ENCODE data around the gene FUOM.
"Not testable (repeated sequence)": the region's sequence is repeated elsewhere in the genome, so short reads cannot be mapped to it uniquely, and the experiment has no call there.

The FUOM gene

DNA sequence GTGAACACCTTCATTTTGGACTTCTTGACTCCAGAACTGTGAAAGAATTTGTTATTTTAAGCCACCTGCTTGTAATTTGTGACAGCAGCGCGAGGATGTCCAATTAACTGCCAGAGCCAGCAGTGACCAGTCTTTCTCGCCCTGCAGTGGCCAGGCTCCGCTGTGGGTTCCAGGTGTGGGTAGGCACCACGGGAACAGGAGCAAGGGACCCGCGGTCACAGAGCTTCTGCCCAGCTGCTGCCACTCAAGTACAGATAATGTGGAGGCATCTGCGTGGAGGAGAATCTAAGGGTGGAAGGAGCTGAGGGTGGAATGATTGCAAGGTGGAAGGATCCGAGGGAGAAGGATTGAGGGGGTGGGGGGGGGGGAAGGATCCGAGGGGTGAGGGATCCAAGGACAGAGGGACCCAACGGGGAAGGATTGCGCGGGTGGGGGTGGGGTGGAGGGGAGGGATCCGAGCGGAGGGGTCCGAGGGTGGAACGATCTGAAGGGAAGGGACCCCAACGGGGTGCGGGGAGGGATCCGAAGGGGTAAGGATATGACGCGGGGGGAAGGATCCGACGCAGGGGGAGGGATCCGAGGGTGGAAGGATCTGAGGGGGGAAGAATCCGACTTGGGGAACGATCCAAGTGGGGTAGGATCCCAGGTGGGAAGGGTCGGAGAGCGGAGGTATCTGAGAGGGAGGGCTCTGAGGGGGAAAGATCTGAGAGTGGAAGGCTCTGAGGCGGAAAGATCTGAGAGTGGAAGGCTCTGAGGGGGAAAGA lies 24.7 kb downstream of the FUOM start:
- no peak for DNase-seq (ENCODE audit: low read depth, low spot score)

DNA sequence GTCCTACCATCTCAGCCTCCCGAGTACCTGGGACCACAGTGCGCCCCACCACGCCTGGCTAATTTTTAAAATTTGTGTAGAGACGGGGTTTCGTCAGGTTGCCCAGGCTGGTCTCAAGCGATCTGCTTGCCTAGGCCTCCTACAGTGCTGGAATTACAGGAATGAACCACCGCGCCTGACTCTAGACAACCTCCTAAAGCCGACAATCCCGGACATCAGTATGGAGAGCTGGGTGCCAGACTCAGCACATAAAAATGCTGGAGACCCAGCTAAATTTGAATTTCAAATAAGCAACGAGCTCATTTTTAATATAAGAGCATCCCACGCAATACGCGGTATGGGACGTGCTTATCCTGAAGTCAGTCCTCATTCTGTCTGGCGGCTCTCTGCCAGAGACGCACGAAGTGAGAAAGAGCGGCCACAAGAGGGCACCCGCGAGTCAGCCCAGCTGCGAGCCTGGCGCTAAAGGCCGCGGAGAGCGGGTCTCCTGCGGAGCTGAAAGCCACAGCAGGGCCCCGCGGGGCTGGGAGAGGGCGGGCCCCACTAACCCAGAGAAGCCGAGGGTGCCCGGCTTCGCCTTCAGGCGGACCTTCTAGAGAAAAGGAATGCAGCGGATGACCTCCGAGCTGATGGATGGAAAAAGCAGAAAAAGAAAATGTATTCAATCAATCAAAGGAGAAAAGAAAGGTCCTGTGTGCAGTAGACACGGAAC lies 28.2 kb downstream of the FUOM start:
- peak; percentile 75 for DNase-seq (ENCODE audit: low read depth, low spot score)

- no peak for DNase-seq (ENCODE audit: low read depth, low spot score)
Measured at GRCh38 chr10:133328358-133329343, 29.2 kb downstream of the FUOM start.

DNA sequence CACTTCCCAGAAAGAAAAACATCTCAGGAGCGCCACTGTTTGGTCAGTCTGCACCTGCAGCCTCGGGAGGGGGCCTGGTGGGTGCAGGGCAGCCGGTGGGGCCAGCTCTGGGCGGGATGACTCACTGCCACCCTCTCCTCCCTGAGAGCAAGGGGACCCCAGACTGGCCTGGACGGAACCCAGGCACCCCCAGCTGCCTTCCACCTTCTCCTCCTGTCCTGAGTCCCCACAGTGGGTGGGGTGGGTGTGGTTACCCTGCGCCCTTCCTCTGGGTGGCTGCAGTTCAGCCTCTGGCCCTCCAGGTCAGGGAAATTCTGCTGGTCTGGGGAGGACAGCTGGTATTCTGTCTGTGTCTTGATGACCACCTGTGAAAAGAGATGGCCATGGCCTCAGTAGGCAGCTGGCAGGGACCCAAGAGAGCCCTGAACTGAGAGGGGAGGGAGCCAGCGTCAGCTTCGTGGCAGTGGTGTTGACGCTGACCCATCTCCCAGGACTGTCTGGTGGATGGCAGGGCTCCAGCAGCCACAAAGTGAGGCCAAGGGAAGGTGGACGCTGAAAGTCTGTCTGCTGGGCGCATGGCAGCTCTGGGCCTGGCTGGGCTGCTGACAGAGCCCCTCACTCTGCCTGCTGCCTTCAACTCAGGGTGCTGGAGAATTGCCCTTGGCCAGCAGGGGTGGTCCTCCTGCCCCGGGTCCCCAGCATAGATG lies 30.0 kb downstream of the FUOM start:
- no peak for DNase-seq (ENCODE audit: low read depth, low spot score)

GRCh38 chr10:133326745-133327650 lies 30.8 kb downstream of the FUOM start:
- DNase-seq (ENCODE audit: low read depth, low spot score) = no peak

DNA sequence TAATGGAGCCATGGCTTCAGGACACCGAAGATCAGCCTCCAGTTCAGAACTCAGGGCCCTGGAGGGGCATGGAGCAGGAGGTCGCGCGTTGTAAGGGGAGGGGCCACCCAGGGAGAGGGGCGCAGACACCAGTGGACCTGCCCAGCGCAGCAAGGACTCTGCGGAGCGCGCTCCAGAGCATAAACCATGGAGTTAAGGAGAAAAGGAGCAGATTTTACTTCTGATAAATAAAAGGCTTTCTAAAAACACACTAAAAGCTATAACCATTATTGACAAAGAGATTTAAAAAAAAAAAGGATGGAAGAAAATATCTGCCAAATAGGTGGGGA lies 31.6 kb downstream of the FUOM start:
- DNase-seq (ENCODE audit: low read depth, low spot score) = no peak

- DNase-seq (ENCODE audit: low read depth, low spot score) = no peak
Measured at GRCh38 chr10:133325440-133326222, 32.2 kb downstream of the FUOM start.

GRCh38 chr10:133324857-133325260 lies 33.0 kb downstream of the FUOM start:
- DNase-seq (ENCODE audit: low read depth, low spot score) = no peak

DNA sequence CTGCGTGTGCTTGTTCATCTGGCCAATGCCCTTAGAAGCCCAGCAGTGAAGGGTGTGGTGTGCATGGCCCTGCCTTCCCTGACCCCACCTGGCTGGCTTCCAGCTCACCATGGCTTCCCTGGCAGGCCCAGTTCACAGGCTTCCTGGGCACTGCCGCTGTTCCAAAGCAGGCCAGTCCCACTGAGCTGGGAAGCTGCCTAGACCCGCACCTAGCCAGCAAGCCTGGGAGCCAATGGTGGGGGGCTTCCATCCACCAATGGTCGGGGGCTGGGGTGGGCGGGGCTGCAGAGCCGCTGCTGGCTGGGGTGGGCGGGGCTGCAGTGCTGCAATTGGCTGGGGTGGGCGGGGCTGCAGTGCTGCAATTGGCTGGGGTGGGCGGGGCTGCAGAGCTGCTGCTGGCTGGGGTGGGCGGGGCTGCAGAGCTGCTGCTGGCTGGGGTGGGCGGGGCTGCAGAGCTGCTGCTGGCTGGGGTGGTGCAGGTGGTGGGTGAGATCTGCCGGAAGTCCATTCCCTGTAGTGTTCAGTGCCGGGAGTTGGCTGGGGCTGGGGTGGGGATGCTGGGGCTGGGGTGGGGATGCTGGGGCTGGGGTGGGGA lies 33.5 kb downstream of the FUOM start:
- no peak for DNase-seq (ENCODE audit: low read depth, low spot score)

GRCh38 chr10:133322064-133322709 lies 35.6 kb downstream of the FUOM start:
- DNase-seq (ENCODE audit: low read depth, low spot score) = not testable (repeated sequence)

DNA sequence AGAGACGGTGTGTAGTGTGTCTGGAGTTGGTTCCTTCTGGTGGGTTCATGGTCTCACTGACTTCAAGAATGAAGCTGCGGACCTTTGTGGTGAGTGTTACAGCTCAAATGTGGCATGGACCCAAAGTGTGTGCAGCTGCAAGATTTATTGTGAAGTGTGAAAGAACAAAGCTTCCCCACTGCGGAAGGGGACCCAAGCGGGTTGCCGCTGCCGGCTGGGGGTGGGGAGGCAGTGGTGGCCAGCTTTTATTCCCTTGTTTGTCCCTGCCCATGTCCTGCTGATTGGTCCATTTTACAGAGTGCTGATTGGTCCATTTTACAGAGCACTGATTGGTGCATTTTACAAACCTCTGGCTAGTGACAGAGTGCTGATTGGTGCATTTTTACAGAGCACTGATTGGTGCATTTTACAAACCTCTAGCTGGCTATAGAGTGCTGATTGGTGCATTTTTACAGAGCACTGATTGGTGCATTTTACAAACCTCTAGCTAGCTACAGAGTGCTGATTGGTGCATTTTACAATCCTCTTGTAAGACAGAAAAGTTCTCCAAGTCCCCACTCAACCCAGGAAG lies 36.9 kb downstream of the FUOM start:
- DNase-seq (ENCODE audit: low read depth, low spot score) = not testable (repeated sequence)

DNA sequence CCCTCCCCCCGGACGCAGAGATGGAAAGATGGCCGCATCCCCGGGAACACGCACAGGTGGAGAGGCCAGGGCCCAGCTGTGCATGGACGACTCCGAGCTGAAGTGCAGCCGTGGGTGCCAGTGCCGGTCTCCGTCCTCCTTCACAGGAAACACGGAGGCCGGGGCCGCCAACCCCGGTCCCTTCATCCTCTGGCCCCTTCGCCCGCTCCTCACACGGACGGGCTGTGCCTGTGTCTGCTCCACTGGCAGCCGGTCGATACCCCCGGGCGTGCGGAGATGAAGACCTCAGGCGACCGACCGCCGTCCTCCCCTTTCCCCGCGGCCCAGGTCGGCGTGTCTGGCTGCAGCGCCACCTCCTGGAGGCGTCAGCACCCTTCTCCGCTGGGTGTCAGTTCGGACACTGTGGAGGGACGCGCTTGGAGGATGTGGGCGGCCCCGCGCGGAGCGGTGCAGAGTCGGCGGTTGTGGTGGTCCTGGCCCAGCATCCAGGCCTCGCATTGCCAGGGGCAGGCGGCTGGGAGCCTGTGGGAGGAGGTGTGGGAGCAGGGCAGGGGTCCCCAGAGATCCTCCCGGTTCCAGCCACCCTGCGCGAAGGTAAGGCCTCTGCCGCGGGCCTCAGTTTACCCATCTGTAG lies 39.2 kb downstream of the FUOM start:
- DNase-seq (ENCODE audit: low read depth, low spot score) = no peak

GRCh38 chr10:133316732-133317131 lies 41.1 kb downstream of the FUOM start:
- DNase-seq (ENCODE audit: low read depth, low spot score) = no peak

- DNase-seq (ENCODE audit: low read depth, low spot score) = no peak
Measured at GRCh38 chr10:133316266-133316665, 41.6 kb downstream of the FUOM start.

GRCh38 chr10:133315847-133316246 lies 42.0 kb downstream of the FUOM start:
- no peak for DNase-seq (ENCODE audit: low read depth, low spot score)

DNA sequence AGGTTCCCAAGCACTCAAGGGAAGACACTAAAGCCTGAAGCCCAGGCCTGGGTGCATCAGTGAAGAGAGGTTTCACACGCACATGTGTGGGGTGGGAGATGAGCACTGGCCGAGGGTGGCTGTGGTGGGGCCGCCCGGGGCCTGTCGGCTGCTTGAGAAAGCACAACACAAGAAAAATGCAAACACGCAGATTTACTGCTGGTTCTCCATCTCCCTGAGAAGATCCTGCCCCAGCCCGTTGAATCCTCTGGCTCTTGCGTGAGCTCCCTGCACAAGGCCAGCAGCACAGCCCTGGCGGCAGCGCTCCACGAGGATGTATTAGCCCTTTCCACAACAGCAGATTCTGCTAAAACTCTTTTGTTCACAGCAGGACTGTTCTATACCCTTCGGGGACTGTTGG lies 42.9 kb downstream of the FUOM start:
- no peak for DNase-seq (ENCODE audit: low read depth, low spot score)

DNA sequence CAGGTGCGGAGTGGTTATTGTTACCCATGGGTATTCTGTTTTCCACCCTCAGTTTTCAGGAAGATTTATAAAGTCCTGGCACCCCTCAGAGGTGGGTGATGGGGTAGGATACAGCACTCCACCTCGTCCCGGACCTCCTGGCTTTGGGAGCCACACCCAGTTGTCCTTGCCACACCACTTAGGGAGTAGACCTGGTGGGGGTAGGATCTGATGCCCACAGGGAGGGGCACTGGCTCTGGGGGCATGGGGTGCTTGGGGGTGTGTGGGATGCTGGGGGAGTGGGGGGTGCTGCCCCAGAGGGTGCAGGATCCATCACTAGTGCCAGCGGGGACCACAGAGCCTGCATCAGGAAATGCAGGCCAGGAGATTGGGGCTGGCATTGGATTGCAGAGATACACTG lies 44.6 kb downstream of the FUOM start:
- DNase-seq (ENCODE audit: low read depth, low spot score) = no peak

- no peak for DNase-seq (ENCODE audit: low read depth, low spot score)
Measured at GRCh38 chr10:133312769-133313145, 45.1 kb downstream of the FUOM start.

Measured in activated naive CD8-positive, alpha-beta T cell treated with anti-CD3 and anti-CD28 coated beads, Interleukin-2, amount 50 U/mL, for 16 hours (primary cell).